Stimulated activated CD8-positive, alpha-beta memory T cell treated with anti-CD3 and anti-CD28 coated beads, Interleukin-7, amount 100 ng/mL, for 48 hours (primary cell): ENCODE measurements around the gene BIK.

Source experiments
- DNase-seq, 2 donors: peaks; one replicate each; pipeline ENCODE4 v3.0.0-alpha.2; 2020; ENCODE audit warnings: low read depth in 1 of 2; ENCODE audit errors: extremely low read depth in 1 of 2

The BIK gene

GRCh38 chr22:43110444-43110926 is at the start of gene BIK:
Gene BIK (plus strand): TSS chr22:43110750. CDS start chr22:43124023, 13,273 bp downstream.
- DNase-seq = no peak

GRCh38 chr22:43066134-43066533 is 44.4 kb upstream of the BIK start:
- no peak for DNase-seq

- no peak for DNase-seq
These were observed 43.6 kb upstream of the BIK start for GRCh38 chr22:43066844-43067385.

GRCh38 chr22:43077121-43077877 is 33.3 kb upstream of the BIK start:
- DNase-seq = no peak

- DNase-seq = no peak
These were observed 32.0 kb upstream of the BIK start for GRCh38 chr22:43078522-43078921.

- no peak for DNase-seq
These were observed 30.8 kb upstream of the BIK start for GRCh38 chr22:43079742-43080141.

- DNase-seq = no peak
These were observed 29.9 kb upstream of the BIK start for GRCh38 chr22:43080616-43081015.

GRCh38 chr22:43081968-43082367 is 28.6 kb upstream of the BIK start:
- no peak for DNase-seq

- DNase-seq = no peak
These were observed 24.6 kb upstream of the BIK start for GRCh38 chr22:43085658-43086606.

- no peak for DNase-seq
These were observed 21.9 kb upstream of the BIK start for GRCh38 chr22:43088627-43088983.

GRCh38 chr22:43088984-43089717 is 21.4 kb upstream of the BIK start, which contains the start of gene TTLL1:
Gene TTLL1 (minus strand): TSS chr22:43089391. CDS start chr22:43075586, 13,805 bp downstream.
- peak; percentile 82 to 88 for DNase-seq

- DNase-seq = peak in 1 of 2 donors; percentile 36
These were observed 20.3 kb upstream of the BIK start for GRCh38 chr22:43090130-43090789.

GRCh38 chr22:43092085-43092484 is 18.5 kb upstream of the BIK start:
- DNase-seq = no peak

GRCh38 chr22:43094085-43094484 is 16.5 kb upstream of the BIK start:
- DNase-seq = no peak

GRCh38 chr22:43094551-43094950 is 16.0 kb upstream of the BIK start:
- no peak for DNase-seq

- DNase-seq = no peak
These were observed 14.1 kb upstream of the BIK start for GRCh38 chr22:43096420-43096819.

GRCh38 chr22:43098356-43098755 is 12.2 kb upstream of the BIK start:
- no peak for DNase-seq

- no peak for DNase-seq
These were observed 11.5 kb upstream of the BIK start for GRCh38 chr22:43099095-43099494.

GRCh38 chr22:43100225-43100624 is 10.3 kb upstream of the BIK start:
- no peak for DNase-seq

- DNase-seq = no peak
These were observed 9.2 kb upstream of the BIK start for GRCh38 chr22:43101306-43101705.
